Upper lobe of left lung (tissue), 4 donors: ENCODE measurements around the gene TPSB2.

ENCODE experiments used
- CTCF ChIP-seq, 6 experiments: fragments of 450-650 bp in 4 of 6; fragments of 200-600 bp in 2 of 6; sonication (generic) in 2 of 6; IDR thresholded peaks; one replicate each; pipeline ENCODE4 v1.5.1; 2016 to 2019; ENCODE audit warnings: antibody characterized with exemption in 6 of 6
- EP300 ChIP-seq, 4 donors: sonication (generic); formaldehyde crosslinking; IDR thresholded peaks; one replicate each; pipeline ENCODE4 v1.5.1; 2017; ENCODE audit warnings: antibody characterized with exemption in 4 of 4, control low read depth in 2 of 4
- POLR2A ChIP-seq, 4 donors: fragments of 450-650 bp; IDR thresholded peaks; one replicate each; pipeline ENCODE4 v1.5.1; 2016 to 2017; ENCODE audit warnings: antibody characterized with exemption in 4 of 4, mild to moderate bottlenecking in 2 of 4
- POLR2AphosphoS5 ChIP-seq, 2 donors: sonication (generic); formaldehyde crosslinking; IDR thresholded peaks; one replicate each; pipeline ENCODE4 v1.5.1; 2017; ENCODE audit warnings: antibody characterized with exemption in 2 of 2

DNA sequence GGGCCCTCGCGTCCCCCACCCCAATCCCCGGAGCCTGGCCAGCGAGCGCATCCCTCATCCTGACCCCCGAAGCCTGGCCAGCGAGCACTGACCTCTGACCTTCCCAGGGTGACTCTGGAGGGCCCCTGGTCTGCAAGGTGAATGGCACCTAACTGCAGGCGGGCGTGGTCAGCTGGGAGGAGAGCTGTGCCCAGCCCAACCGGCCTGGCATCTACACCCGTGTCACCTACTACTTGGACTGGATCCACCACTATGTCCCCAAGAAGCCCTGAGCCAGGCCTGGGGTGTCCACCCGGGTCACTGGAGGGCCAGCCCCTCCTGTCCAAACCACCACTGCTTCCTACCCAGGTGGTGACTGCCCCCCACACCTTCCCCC lies 28.2 kb upstream of the TPSB2 start:
- TF ChIP-seq CTCF (IDR thresholded peaks at IDR 0.05) (no peak), POLR2A (IDR thresholded peaks at IDR 0.05) (no peak), EP300 (IDR thresholded peaks at IDR 0.05) (no peak), POLR2AphosphoS5 (IDR thresholded peaks at IDR 0.05) (no peak)
